Esophagus squamous epithelium (tissue), 5 donors: ENCODE data around the gene GRN. TPM values are rescaled to one million over a fixed set of nuclear protein-coding genes. Genes with fewer than 3 reads are reported as not detected.

Experiments used
- DNase-seq: peaks from one replicate; lab custom pipeline; 2025; lab: John Stamatoyannopoulos, UW
- H3K27ac ChIP-seq, 4 donors: fragments of 200-600 bp; sonication (generic); one replicate each; pipeline ENCODE4 v1.5.1; 2016 to 2019; ENCODE audit warnings: mild to moderate bottlenecking in 1 of 4
- H3K27me3 ChIP-seq, 4 donors: fragments of 200-600 bp; sonication (generic); 1 replicate in 3 of 4; 2 replicates in 1 of 4; pipeline versions ENCODE4 v1.5.1 to v1.6.0; 2017 to 2021; ENCODE audit warnings: antibody characterized with exemption in 1 of 4
- H3K36me3 ChIP-seq, 3 donors: fragments of 200-600 bp; sonication (generic); one replicate each; pipeline ENCODE4 v1.5.1; 2016 to 2019
- H3K4me1 ChIP-seq, 3 donors: fragments of 200-600 bp; sonication (generic); one replicate each; pipeline ENCODE4 v1.5.1; 2017 to 2019
- H3K4me3 ChIP-seq, 4 donors: fragments of 200-600 bp; sonication (generic); 1 replicate in 3 of 4; 2 replicates in 1 of 4; pipeline ENCODE4 v1.5.1; 2016 to 2019; ENCODE audit warnings: mild to moderate bottlenecking in 2 of 4, moderate library complexity in 1 of 4
- H3K9me3 ChIP-seq, 3 donors: fragments of 200-600 bp; sonication (generic); one replicate each; pipeline ENCODE4 v1.5.1; 2016 to 2019
- POLR2A ChIP-seq, 4 donors: fragments of 450-650 bp; IDR thresholded peaks; one replicate each; pipeline ENCODE4 v1.6.1; 2017; ENCODE audit warnings: antibody characterized with exemption in 4 of 4, mild to moderate bottlenecking in 4 of 4, moderate library complexity in 3 of 4
- WGBS, 2 donors: methylation state at CpG; one replicate each; pipeline ENCODE4 v1.1.5; 2018; 5-methylcytosine and 5-hydroxymethylcytosine counted together
- intact Hi-C: fragments of 100-400 bp; cut with DNase I; formaldehyde crosslinking; loops from one replicate; pipeline ENCODE4 v1.15.0; 2022
- small RNA-seq, 4 donors: library from RNA; depleted of rRNA; stranded (forward); fragments of <200 nt; gene quantifications; one replicate each; pipeline ENCODE3, GENCODE V24; 2016
- total RNA-seq, 4 donors: library from RNA; depleted of rRNA; stranded (reverse); fragments of >200 nt; gene quantifications; one replicate each; pipeline ENCODE4 v1.1.0, GENCODE V29; 2016
- TF ChIP-seq, protein P1 (sequence below), 6 experiments: fragments of 450-650 bp in 4 of 6; fragments of 200-600 bp in 2 of 6; sonication (generic) in 2 of 6; IDR thresholded peaks; one replicate each; pipeline ENCODE4 v1.5.1; 2016 to 2019; ENCODE audit warnings: antibody characterized with exemption in 6 of 6, mild to moderate bottlenecking in 4 of 6, moderate library complexity in 4 of 6
- donor health status: DM: yes; HTN: yes; CAD: no.

The GRN gene
- total RNA-seq, 4 donors from 2014 or later, result 428 to 1,204 (median 642) TPM

DNA sequence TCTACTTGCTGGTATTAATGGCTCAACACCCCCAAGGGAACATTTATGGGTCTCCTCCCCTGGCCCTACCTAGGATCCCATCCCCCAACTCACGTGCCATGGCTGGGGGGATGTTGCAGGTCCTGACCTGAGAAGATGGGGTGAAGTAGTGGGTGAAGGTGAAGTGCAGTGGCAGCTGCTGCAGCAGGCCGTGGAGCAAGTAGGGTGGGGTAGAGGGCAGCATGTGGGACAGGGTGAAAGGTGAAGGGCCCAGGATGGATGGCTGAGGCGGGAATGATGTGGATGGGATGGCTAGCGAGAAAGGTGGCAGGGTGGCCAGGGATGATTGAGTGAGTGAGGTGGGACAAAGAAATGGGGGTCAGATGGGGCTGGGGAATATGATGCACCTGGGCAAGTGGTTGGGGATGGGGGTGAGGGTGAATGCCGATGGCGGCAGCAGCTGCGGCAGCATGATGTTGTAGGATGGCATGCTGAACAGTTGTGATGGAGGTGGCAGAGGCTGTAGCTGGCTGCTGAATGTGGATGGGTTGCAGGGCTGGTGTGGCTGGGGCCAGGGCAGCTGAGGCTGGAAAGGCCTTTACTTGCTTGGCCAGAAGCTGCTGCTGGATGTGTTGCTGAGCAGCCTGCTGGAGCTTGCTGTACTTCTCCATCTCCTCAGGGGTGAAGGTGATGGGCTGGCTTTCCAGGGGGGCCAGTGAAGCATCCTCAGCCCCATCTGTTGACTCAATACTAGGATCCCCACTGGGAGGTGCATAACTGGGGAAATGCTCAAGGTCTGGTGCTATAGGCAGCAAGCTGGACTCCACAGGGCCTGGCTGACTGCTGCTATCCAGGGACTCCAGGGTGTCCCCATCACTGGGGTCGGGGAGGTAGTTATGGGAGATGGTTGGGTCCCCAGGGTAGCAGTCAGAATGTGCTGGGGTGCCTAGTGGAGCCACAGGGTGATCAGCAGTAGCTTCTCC lies 52.7 kb downstream of the GRN start:
- no peaks in the 10 kb centered on the region for H3K27me3 ChIP-seq
- peaks cover 17 to 76% (median 32%) of the 10 kb centered on the region in 3 donors for H3K36me3 ChIP-seq
- H3K4me3 ChIP-seq, result no peak overlapping the region
- no peak overlapping the region for H3K27ac ChIP-seq
- H3K9me3 ChIP-seq, result no peaks in the 10 kb centered on the region
- intact Hi-C loops, result loop anchor here (10.0 kb wide), 1 partner anchor 137 kb away; no protein-coding TSS in a partner anchor
- TF ChIP-seq, protein P1, sequence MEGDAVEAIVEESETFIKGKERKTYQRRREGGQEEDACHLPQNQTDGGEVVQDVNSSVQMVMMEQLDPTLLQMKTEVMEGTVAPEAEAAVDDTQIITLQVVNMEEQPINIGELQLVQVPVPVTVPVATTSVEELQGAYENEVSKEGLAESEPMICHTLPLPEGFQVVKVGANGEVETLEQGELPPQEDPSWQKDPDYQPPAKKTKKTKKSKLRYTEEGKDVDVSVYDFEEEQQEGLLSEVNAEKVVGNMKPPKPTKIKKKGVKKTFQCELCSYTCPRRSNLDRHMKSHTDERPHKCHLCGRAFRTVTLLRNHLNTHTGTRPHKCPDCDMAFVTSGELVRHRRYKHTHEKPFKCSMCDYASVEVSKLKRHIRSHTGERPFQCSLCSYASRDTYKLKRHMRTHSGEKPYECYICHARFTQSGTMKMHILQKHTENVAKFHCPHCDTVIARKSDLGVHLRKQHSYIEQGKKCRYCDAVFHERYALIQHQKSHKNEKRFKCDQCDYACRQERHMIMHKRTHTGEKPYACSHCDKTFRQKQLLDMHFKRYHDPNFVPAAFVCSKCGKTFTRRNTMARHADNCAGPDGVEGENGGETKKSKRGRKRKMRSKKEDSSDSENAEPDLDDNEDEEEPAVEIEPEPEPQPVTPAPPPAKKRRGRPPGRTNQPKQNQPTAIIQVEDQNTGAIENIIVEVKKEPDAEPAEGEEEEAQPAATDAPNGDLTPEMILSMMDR (IDR thresholded peaks at IDR 0.05), result no peak
- TF ChIP-seq POLR2A (IDR thresholded peaks at IDR 0.05), result no peak
- H3K4me1 ChIP-seq, result no peaks in the 10 kb centered on the region
- DNase-seq, result no peak
- 94 to 96% methylated on average over 7 of the region's 8 CpGs for WGBS, 2 donors

DNA sequence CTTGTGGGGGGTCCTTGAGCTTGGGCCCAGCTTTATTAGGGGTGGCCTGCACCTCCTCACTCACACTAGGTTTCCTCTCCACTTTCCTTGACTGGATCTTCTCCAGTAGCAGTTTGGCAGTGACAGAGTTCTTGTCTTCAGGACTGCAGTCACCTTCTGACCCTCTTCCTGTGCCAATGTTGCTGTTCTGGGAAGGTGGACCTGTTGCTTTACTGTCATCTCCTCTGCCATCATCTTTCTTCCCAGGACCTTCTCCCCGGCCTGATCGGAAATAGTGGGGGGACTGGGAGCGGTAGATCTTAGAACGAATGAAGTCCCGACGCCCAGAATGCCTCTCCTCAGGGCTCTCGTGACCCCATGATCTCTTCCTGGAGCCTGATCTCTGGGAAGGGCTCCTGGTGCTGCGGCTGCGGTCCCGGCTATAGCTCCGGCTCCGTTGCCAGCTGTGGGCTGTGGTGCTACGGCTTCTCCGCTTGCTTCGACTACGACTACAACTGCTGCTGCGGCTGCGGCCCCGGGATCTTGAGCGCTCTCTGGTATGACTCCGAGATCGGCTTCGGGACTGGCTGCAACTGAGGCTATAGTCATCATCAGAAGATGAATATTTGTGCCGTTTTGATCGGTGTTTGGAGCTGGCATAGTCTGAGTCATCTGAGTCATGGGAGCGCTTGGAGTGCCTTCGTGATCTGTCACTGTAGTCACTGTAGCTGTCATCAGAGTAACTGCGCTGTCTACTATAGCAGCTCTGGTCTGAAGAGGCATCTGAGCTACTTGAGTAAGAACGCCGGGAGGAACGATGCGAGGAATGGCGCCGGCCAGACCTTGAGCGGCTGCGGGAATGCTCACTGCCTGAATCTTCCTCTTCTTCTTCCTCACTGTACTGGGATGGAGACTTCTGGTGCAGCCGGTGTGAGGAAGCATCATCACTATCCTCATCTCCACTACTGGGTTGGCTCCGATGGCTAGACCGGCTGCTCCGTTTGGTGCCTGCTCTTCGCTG lies 53.9 kb downstream of the GRN start:
- Histone ChIP-seq H3K27ac (no peak overlapping the region), H3K4me3 (no peak overlapping the region), H3K9me3 (no peaks in the 10 kb centered on the region), H3K27me3 (no peaks in the 10 kb centered on the region), H3K4me1 (no peaks in the 10 kb centered on the region), H3K36me3 (peaks cover 17 to 89% (median 36%) of the 10 kb centered on the region in 3 donors)
- no peak for DNase-seq
- intact Hi-C loops, result loop anchor here (10.0 kb wide), 1 partner anchor 136 kb away; no protein-coding TSS in a partner anchor
- 90 to 96% methylated on average over 29 of the region's 41 CpGs for WGBS, 2 donors
- no peak for TF ChIP-seq POLR2A (IDR thresholded peaks at IDR 0.05)
- TF ChIP-seq, protein P1 (IDR thresholded peaks at IDR 0.05), result no peak

DNA sequence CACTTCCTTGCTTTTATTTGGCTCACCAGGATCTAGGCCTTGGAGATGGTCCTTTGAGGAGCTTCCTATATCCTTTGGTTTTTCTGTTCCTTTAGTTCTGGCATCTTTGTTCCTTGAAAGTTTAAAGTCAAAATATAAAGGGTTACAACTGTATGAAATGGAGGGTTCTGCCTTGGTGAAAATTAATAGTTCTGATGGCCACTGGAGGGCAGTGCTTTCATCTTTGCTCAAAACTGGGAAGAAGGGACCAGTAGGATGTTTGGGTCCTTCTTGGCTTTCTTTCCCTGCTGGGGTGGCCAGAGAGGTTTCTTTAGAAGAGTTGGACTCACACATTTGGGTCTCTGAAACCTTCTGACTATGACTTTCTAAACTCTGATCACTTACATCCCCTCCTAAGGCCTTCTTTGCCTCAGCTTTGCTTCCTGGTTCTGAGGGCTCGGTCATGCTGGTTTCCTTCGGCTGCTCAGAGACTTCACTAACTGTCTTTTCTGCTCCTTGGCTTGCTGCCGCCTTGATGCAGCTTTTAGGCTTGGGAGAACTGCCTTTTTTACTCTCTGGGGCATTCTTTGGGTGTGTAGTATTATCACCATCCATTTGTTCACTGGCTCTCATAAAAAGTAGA lies 55.2 kb downstream of the GRN start:
- Histone ChIP-seq H3K36me3 (peaks cover 17 to 100% (median 43%) of the 10 kb centered on the region in 3 donors), H3K4me3 (no peak overlapping the region), H3K27me3 (no peaks in the 10 kb centered on the region), H3K4me1 (no peaks in the 10 kb centered on the region), H3K9me3 (no peaks in the 10 kb centered on the region), H3K27ac (no peak overlapping the region)
- intact Hi-C loops, result no loop called here
- TF ChIP-seq, protein P1 (IDR thresholded peaks at IDR 0.05), result peak in 5 of 6 experiments; percentile 26 to 51 (median 31)
- TF ChIP-seq POLR2A (IDR thresholded peaks at IDR 0.05), result no peak
- WGBS, 2 donors, result 88 to 90% methylated on average over 3 of the region's 3 CpGs
- no peak for DNase-seq

Small RNA genes lying within 50 kb of the gene (small RNA-seq; reads per million reads assigned to genes)
- gene RF00012 (0 reads per million in 4 donors), gene RNU6-453P (0.27 to 2.3 (median 0.33) reads per million in 4 donors)

Other genes starting within 250 kb of the GRN start
- 100 to 1,000 TPM in 1 of 4 donors, 10 to 100 TPM in 3; 31.1 to 135 (median 68.0) TPM for gene HDAC5, start 221.7 kb upstream of the GRN start, total RNA-seq
- gene HROB, start 203.4 kb upstream of the GRN start, total RNA-seq, result 1 to 10 TPM; 1.9 to 4.7 (median 4.0) TPM
- gene ASB16, start 174.6 kb upstream of the GRN start, total RNA-seq, result under 1 TPM in 1 of 4 donors, not detected in 3; 0.11 TPM
- 10 to 100 TPM; 14.6 to 25.5 (median 21.6) TPM for gene TMUB2, start 158.3 kb upstream of the GRN start, total RNA-seq
- 10 to 100 TPM; 37.7 to 47.3 (median 44.0) TPM for gene ATXN7L3, start 145.4 kb upstream of the GRN start, total RNA-seq
- 10 to 100 TPM; 38.9 to 57.4 (median 51.0) TPM for gene UBTF, start 125.6 kb upstream of the GRN start, total RNA-seq
- gene SLC4A1, start 77.2 kb upstream of the GRN start, total RNA-seq, result not detected
- gene RUNDC3A, start 36.7 kb upstream of the GRN start, total RNA-seq, result 1 to 10 TPM in 2 of 4 donors, under 1 TPM in 2; 0.23 to 1.1 (median 0.81) TPM
- gene SLC25A39, start 20.5 kb upstream of the GRN start, total RNA-seq, result 100 to 1,000 TPM in 2 of 4 donors, 10 to 100 TPM in 2; 93.2 to 148 (median 107) TPM
- gene FAM171A2, start 18.6 kb downstream of the GRN start, total RNA-seq, result 10 to 100 TPM in 1 of 4 donors, 1 to 10 TPM in 2, under 1 TPM in 1; 0.35 to 17.4 (median 3.2) TPM
- gene ITGA2B, start 44.3 kb downstream of the GRN start, total RNA-seq, result under 1 TPM in 3 of 4 donors, not detected in 1; 0.26 to 0.76 (median 0.70) TPM
- 10 to 100 TPM; 15.3 to 35.5 (median 24.9) TPM for gene GPATCH8, start 158.1 kb downstream of the GRN start, total RNA-seq
- 1 to 10 TPM in 2 of 4 donors, under 1 TPM in 1, not detected in 1; 0.26 to 1.5 (median 1.3) TPM for gene FZD2, start 212.2 kb downstream of the GRN start, total RNA-seq